HG02885 (cell line): ENCODE results near the gene PCNP.
"Not testable (repeated sequence)": the region's sequence is repeated elsewhere in the genome, so short reads cannot be mapped to it uniquely, and the experiment has no call there.

Experiments used
- ATAC-seq: cut with Tn5 transposase; IDR thresholded peaks from one replicate; pipeline ENCODE4 v1.9.1; 2021; ENCODE audit warnings: mild to moderate bottlenecking; ENCODE audit not compliant: unreplicated experiment, poor library complexity

The PCNP gene

GRCh38 chr3:101561630-101562328 lies 12.2 kb upstream of the PCNP start, which contains the start of gene TRMT10C:
Gene TRMT10C (plus strand): TSS chr3:101561868. CDS start chr3:101564782, 2,914 bp downstream.
- ATAC-seq: peak; percentile 100

DNA sequence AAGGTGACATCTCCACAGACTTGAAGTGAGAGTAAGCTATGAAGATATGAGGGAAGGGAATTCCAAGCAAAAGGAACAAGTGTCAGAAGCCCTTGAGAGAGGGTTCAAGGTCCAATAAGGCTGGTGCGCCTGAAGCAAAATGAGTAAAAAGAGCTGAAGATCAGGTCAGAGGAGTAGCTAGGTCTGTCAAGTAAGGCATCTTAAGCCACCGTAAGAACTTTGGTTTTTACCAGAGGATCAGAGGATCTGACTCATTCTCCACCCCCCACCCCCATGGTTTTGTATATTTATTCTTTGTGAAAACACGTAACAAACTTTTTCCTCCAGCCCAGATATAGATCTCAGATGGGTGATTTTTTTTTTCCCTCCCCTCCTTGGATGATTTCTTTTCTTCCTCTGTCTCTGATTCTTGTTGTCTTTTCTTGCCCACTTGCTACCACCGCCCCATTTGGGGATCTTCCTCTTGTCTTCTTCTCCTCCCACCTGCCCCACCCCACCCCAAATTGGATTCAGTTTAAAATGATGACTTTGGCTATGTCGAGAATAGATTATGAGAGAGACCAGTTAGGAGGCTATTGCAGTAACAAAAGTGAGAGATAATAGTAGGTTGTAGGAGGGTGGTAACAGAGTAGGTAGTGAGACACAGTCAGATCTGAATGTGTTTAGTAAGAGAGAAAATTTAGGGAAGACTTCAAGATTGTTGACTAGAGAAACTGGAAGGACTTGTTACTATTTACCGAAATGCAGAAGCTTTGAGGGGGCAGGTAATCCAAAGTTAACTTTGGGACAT lies 6.3 kb upstream of the PCNP start:
- no peak for ATAC-seq

DNA sequence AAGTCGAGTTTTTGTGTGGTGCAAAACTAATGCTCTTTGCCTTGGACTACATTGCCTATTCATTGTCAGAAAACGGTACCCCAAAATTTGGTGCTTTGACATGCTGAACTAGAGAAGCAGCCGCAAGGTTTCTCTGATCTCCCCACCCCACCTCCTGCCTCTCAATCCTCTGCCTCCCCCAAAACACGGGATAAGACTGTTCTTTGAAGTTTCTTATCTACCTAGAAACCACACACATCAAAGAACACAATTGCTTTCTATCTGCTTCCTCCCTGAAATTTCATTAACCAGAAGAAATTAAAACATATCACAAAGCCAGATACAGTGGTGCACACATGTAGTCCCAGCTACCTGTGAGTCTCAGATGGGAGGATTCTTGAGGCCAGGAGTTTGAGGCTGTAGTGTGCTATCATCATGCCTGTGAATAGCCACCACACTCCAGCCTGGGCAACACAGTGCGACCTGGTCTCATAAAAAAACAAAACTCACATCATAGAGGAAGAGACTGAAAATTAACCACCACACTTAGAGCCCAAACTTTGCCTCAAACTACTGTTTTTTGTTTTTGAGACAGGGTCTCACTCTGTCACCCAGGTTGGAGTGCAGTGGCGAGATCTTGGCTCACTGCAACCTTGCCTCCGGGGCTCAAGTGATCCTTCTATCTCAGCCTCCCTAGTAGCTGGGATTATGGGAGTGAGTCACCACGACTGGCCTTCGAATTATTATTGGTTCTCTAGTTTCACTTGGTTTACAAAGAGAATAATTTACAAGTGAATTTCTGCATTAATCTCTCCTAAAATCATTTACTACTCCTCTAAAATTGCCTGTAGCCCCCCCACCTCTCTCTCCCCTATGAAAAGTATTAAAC lies 2.7 kb upstream of the PCNP start:
- no peak for ATAC-seq

DNA sequence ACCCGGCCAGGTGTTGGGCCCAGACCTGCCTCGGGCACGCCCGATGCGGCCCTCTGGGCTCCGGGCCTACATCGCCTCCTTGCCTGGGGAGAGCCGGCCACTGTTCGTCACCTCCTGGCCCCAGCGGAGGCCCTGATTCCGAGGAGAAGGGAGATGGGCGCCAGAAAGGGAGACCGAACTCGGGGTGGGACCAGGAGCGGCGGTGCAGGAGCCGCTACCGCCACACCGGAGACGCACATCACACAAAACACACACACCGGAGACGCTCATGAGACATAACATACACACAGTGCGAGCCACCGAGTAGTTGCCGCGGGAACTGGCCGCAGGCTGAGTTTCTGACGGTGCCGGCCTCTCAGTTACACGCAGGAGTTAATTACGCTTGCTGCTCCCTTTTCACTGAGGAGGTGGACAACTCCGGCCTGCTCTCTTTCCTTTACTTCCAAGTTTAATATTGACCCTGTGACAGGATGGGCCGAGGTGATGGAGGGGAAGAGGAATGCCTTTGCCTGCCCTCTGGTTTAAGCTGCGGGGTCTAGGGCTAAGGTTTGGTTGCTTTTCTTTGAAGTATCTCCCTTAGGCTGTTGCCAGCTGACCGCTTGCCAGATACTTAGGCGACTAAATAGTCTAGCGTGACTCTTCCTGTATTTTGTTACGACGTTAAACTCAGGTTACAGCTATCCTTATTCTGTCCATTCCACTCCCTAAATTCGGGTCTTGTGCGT lies 570 bp downstream of the PCNP start:
- ATAC-seq: peak; percentile 44

DNA sequence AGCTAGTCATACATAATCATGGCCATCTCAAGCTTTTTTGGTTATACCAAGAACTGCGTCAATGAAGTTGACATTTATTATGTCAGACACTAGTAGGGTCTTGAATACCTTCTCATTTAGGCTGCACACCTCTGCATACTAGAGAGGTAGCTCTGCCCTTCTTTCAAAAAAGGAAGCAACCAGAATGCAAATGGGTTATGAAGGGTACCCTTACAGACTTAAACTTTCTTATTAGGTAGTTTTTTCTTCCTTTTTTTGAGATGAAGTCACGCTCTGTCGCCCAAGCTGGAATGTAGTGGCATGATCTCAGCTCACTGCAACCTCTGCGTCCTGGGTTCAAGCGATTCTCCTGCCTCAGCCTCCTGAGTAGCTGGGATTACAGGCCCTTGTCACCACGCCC lies 3.3 kb downstream of the PCNP start:
- ATAC-seq: no peak

DNA sequence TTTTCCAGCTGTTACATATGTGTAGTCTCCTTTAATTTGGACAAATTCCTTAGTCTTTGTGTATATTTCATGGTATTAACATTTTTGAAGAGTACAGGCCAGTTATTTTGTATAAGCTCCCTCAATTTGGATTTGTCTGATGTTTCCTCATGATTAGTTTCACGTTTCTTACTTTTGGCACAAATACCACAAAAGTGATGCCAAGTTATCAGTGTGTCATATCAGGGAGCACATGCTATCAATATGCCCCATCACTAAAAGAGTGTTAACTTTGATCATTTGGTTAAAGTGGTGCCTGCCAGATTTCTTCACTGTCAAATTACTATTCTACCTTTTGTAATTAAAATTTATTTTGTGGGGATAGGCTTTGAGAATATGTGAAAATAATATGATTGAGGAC lies 14.6 kb downstream of the PCNP start:
- no peak for ATAC-seq

- ATAC-seq: no peak
Measured at GRCh38 chr3:101591071-101591470, 17.1 kb downstream of the PCNP start.

DNA sequence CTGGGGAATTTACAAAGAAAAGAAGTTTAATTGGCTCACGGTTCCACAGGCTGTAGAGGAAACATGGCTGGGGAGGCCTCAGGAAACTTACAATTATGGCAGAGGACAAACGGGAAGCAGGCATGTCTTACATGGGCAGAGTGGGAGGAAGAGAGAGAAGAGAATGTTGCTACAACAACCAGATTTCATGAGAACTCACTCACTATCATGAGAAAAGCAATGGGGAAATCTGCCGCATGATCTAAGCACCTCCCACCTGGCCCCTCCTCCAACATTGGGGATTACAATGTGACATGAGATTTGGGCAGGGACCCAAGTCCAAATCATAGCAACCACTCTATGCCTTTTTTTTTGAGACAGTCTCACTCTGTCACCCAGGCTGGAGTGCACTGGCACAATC lies 28.8 kb downstream of the PCNP start:
- no peak for ATAC-seq

- no peak for ATAC-seq
Measured at GRCh38 chr3:101603184-101603583, 29.2 kb downstream of the PCNP start.

DNA sequence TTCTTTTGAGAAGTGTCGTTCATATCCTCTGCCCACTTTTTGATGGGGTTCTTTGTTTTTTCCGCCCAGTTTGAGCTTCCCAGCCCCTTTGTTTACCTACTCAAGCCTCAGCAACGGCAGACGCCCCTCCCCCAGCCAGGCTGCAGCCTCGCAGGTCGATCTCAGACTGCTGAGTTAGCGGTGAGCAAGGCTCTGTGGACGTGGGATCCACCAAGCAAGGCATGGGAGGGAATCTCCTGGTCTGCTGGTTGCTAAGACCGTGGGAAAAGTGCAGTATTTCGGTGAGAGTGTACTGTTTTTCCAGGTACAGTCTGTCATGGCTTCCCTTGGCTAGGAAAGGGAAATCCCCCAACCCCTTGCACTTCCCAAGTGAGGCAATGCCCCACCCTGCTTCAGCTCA lies 31.4 kb downstream of the PCNP start:
- not testable (repeated sequence) for ATAC-seq

DNA sequence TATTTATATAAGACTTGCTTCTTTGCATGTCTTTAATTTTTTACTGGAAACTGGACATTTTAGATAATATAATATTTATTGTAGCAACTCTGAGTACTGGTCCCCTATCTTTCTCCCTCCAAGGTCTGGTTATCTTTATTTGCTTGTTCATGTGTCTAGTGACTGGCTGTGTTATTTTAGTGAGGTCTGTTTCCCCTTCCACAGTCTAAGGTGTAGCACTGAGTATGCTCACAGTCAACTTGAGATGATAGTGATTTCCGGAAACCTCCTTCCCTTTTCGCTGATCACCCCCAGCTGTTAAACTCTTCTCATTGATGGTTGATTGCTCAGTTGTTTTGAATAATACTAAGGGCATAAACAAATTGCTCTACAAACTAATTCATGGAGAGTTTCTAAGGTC lies 37.0 kb downstream of the PCNP start:
- peak; percentile 85 for ATAC-seq

GRCh38 chr3:101613014-101613413 lies 39.0 kb downstream of the PCNP start:
- ATAC-seq: not testable (repeated sequence)

DNA sequence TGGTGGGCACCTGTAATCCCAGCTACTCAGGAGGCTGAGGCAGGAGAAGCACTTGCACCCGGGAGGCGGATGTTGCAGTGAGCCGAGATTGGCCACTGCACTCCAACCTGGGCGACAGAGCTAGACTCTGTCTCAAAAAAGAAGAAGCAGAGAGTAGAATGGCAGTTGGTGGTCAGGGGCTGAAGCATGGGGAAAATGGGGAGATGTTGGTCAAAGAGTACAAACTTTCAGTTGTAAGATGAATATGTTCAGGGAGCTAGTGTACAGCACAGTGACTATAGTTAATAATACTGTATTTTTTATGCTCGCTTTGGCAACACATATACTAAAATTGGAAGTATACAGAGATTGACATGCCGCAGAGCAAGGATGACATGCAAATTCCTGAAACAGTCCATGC lies 41.5 kb downstream of the PCNP start:
- ATAC-seq: peak; percentile 52

DNA sequence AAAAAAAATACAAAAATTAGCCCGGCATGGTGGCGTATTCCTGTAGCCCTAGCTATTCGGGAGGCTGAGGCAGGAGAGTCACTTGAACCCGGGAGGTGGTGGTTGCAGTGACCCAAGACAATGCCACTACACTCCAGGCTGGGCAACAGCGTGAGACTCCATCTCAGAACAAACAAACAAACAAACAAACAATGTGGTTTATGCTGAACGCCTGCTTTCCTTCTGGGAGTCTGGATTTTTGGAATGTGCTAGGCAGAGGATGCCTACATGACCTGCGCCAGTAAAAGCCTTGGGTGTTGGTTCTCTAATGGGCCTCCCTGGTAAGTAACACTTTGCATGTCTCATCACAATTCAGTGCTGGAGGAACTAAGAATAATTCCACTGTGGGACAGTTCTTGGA lies 43.5 kb downstream of the PCNP start:
- ATAC-seq: no peak

GRCh38 chr3:101618726-101619125 lies 44.7 kb downstream of the PCNP start:
- no peak for ATAC-seq

- no peak for ATAC-seq
Measured at GRCh38 chr3:101619734-101620133, 45.8 kb downstream of the PCNP start.

DNA sequence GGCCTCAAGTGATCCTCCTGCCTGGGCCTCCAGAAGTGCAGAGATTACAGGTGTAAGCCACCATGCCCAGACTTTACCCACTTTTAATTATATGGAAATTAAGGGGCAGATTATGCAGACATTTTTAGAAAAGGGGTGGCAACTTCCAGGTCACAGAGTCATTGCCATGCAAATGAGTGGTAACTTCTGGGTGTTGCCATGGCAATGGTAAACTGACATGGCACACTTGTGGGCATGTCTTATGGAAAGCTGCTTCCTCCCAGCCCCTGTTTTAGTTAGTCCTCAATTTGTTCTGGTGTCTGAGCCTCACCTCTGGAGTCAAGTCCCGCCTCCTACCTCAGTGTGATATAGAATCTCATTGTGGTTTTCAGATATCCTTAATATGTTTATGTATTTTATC lies 49.7 kb downstream of the PCNP start:
- no peak for ATAC-seq

- no peak for ATAC-seq
Measured at GRCh38 chr3:101624857-101625256, 50.9 kb downstream of the PCNP start.

GRCh38 chr3:101625879-101626278 lies 51.9 kb downstream of the PCNP start:
- no peak for ATAC-seq

DNA sequence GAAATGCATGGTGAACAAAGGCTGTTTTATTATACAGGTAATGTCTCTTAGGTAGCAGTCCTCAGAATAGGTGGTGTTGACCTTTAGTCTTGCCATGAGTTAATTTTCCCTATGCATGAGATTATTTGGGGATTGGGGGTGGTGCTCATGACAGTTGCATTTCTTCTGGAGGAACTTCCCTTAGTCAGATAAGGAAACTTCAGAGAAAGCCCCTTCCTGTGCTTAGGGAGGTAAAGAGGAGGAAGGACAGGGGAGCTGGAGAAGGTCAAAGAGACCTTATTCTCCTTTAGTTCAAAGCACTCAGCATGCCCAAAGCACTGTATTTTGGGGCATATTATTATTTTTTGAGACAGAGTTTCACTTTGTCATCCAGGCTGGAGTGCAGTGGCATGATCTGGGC lies 55.2 kb downstream of the PCNP start:
- no peak for ATAC-seq
